GM21390 (cell line): ENCODE results near the gene RPP25.

Source experiments
- ATAC-seq: cut with Tn5 transposase; IDR thresholded peaks from one replicate; pipeline ENCODE4 v1.9.1; 2021; ENCODE audit not compliant: unreplicated experiment

RPP25 gene, protein sequence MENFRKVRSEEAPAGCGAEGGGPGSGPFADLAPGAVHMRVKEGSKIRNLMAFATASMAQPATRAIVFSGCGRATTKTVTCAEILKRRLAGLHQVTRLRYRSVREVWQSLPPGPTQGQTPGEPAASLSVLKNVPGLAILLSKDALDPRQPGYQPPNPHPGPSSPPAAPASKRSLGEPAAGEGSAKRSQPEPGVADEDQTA

DNA sequence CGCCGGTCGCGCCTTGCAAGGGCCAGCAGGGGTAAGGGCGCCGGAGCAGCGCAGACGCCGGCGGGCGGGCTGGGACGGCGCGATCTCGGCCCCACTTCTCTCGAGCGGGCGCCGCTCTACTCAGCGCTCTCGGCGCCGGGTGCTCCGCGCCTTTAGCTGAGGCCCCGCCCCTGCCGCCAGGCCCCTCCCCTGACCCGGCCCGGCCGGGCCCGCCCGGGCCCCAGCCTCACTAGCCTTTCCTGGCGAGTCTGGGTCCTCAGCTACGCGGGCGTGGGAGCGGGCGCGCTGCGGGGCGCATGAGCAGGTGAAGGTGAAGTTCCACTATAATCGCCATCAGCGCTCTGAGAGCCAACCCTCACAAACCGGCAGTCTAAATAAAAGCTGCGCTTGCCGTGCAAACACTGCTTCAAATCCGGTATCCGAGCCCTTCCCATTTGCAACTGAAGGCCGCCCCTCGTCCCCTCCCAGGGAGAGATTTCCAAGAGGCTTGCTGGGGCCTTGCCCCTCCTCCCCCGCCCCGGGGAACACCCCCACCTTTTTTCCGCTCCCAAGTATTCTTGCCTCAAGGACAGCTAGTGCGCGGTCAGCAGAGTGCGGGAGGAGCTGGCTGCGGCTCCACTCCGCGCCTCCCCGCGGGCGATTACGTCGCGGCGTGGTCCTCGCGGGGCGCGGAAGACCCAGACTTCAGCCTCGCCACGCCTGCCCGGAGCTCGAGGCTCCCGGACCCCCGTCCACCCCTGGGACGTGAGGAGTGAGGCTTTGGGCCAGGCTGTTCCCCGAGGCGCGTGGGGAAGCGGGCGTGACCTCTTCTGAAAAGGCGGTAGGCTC, at the start of gene RPP25:
Gene RPP25, minus strand, starts transcription at position 125 of the 828 bp plus-strand sequence. CDS start 189 bp downstream, outside the sequence.
- ATAC-seq = peak; percentile 83

DNA sequence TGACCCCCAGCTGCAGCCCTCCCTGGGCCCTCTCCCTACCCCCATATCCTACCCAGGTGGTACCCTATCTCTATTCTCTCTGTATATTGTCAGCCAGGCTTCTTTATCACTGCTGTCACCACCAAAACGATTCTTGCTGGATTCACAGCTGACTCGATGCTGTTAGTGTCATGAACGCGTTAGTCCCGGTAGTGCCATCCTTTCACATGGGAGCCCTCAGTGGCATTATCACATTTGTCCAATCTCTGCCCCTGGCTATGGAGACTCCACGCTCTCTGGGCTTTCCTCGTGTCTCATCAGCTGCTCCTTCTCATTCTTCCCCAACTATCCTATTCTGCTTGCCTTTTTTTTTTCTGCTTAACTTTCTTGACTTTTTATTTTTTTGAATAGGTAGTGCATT, 45.8 kb upstream of the RPP25 start:
- ATAC-seq = no peak

DNA sequence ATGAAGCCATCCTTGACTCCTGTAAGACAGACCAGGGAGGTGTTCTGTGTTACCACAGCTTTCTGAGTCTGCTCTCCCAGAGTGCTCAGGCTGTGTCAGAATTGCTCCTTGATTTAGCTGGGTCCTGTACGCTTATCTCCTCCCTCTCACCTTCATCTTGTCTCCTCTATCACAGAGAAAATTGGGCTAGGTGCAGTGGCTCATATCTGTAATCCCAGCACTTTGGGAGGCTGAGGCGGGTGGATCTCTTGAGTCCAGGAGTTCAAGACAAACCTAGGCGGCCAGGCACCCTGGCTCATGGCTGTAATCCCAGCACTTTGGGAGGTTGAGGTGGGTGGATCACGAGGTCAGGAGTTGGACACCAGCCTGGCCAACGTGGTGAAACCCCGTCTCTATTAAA, 44.7 kb upstream of the RPP25 start:
- no peak for ATAC-seq

DNA sequence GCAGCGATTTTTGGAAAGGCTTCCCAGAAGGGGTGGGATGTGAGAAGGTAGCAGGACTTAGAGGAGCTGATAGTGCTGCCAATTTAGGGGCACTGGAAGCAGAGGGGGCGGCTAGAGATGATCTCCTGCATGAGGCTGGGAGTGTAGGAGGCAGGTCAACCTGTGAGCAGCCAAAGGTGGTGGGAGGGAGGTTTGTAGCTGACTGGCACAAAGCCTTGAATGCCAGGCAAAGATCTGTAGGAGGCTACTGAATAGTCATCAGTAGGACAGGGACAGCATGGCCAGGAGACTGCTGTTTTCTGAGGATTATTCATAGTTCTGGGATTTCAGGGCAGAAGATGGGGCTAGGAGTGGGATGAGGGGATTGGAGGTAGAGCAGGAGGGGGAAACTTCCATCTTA, 41.0 kb upstream of the RPP25 start:
- ATAC-seq = no peak

DNA sequence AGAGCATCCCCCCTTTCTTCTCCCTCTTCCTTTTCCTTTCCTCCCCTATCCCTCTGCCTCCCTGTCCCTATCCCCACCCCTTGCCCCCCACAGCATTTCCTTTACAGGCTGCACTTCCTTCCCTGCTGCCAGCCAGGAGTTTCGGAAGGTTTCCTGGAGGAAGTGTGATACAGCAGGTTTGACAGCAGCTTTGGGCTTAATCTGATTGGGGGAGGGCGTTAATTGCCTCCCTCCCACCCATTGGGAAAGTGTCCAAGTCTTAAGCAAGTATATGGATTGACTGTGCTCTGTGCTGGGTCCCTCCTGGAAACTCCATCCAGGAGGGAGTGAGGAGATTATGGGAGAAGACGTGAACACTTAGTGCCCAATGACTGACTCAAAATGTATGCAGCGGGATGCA, 40.6 kb upstream of the RPP25 start:
- no peak for ATAC-seq

DNA sequence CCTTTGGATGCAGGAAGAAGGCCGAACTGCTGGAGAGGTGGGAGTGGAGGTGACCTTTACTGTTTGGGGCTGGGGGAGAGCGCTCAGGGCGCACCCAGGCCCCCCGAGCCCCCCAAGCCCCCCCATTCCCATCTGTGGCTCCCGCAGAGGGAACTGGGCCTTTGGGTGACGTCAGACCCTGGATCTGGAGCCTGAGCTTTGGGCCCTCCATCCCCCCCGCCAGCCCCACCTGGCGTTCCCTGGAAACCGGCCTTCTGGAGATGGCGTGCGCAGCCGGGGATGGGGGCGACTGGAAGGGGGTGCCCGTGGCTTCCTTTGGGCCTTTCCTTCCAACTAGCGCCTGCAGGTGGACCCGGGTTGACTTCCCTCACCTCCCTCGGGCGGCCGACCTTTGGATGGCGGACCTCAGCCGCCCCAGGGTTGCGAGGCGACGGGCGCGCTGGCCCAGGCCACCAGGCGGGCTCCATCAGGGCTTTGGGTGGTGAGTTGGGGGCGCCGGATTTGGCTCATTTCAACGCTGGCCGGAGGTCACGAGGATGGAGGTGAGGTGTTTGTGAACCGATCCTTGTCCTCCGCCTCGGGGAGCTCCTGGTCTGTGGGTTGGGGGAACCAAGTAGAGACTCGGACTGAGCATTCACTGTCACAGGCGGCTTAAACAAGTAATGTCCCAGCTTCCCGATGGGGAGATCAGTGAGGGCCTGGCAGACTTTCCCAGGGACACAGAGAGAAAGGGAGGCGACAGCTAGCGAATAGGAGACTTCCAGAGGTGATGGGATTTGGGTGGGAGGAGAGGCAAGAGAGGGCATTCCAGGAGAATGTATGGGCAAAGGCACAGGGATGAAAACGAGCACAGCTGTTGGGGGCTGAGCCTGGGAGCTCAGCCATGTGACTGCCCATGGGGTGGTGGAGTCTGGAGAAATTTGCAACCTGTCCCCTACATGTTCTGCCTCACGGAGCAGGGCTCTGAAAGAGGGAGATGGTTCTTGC, 39.5 kb upstream of the RPP25 start:
- ATAC-seq = no peak

DNA sequence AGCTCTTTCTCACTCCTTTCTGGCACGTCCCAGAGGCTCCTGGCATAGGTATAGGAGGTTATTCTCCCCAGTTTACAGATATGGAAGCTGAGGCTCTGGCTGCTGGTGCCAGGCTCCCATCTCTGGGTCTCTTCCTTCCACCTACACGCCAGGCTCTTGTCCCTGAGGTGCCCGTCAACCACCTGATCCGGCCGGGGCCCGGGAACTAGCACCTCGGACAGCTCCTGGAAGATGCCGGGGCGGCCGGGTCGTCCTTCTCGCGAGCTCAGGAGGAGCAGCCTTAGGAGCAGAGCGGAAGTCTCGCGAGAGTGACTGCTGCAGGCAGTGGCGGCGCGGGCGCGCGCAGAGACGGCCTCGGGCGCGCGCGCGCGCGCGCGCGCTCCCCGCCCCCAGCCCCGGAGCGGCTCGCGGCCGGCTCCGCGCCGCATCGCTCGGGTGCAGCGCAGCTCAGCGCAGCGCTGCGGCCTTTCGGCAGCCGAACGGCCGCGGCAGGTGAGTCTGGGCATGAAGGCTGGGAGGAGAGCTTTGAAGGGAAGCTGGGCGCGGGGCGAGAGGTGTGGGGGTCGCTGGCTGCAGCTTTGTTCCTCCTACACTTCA, 38.7 kb upstream of the RPP25 start, which contains the start of gene SCAMP5:
Gene SCAMP5, plus strand, starts transcription at position 382 of the 597 bp plus-strand sequence. CDS start 16,277 bp downstream, outside the sequence.
- no peak for ATAC-seq

DNA sequence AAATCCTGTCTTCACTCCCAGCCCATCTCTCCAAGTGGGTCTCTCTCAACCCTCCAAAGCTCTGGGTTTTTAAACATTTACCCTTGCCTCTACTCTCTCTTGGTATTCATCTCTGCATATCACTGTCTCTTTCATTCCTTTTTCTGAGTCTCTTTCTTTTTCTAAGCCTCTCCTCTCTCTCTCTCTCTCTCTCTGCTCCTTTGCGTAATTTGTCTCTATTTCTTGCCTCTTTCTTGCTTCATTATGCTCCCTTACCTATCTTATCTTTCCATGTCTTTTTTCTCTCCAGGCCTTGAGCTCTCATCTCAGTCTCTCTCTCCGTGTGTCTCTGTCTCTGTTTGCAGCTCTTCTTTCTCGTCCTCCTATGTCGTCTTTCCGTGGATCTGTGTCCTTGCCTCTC, 38.1 kb upstream of the RPP25 start:
- ATAC-seq = no peak

DNA sequence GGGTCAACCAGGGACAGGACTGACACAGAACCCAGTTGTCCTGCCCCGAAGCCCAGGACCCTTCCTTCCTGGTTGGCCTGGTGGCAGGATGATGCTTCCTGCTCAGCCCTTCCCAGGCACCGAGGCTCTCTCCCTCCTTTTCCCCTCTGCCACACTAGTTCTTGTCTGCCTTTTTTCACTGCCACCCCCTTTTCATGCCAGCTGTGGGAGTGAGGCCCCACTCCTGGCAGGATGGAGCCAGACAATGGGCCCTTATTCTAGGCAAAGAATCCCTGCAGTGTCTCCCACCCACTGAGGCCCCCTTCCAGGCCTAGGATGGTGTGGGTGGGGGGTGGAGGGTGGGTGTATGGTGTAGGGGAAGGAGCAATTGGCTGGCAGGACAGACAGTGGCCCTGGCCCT, 37.7 kb upstream of the RPP25 start:
- ATAC-seq = no peak

DNA sequence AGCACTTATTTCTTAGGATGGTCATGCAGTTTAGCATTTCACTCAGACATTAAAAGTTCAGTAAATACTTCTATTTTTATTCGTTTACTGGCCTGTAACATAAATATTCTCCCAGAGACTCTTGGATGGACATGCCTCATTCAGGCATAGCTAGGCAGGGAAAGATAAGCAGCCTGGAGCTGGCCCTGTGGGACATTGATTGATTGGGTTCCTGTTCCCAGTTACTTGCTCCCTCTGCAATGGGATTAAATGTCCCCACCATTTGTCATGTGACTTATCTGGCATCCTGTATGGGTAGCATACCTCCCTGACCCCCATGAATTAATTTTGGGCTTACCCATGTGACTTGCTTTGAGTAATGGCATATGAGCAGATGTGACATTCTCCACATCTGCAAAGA, 36.0 kb upstream of the RPP25 start:
- ATAC-seq = no peak

DNA sequence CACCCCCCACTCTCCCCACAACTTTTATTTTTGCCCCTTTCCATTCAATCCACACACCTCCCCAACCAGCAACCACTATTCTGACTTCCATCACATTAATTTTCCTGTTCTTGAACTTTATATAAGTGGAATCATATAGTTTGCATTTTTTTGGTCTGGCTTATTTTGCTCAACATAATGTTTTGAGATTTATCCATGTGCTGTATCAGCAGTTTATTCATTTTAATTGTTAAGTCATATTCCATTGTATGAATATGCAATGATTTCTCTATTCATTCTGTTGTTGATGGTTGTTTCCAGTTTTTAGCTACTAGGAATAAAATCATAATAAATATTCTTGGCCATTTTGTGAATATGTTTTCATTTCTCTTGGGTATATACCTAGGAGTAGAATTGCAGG, 33.0 kb upstream of the RPP25 start:
- no peak for ATAC-seq

DNA sequence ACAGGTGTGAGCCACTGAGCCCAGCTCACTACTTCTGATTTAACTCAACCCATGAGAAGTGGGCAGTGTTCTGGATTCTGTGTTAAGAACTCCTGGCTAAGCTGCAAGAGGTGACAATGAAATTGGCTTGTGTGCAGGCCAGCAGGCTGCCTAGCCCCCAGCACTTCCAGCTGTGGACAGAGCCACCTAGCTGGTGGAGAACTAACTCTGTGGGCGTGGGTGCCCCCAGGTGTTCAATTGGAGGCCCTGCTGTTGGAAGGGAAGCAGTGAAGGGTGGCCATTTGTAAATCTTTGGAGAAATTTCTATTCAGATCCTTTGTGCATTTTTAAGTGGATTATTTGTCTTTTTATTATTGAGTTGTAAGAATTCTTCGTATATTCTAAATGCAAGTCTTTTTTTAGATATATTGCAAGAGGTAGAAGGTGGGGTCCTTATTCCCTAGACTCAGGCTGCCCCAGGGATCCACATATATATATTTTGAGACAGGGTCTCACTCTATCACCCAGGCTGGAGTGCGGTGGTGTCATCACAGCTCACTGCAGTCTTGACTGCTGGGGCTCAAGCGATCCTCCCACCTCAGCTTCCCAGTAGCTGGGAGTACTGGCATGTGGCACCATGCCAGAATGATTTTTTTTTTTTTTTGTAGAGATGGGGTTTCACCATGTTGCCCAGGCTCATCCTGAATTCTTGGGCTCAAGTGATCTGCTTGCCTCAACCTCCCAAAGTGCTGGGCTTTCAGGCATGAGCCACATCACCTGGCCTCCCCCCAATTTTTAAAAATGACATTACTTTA, 31.6 kb upstream of the RPP25 start:
- no peak for ATAC-seq

DNA sequence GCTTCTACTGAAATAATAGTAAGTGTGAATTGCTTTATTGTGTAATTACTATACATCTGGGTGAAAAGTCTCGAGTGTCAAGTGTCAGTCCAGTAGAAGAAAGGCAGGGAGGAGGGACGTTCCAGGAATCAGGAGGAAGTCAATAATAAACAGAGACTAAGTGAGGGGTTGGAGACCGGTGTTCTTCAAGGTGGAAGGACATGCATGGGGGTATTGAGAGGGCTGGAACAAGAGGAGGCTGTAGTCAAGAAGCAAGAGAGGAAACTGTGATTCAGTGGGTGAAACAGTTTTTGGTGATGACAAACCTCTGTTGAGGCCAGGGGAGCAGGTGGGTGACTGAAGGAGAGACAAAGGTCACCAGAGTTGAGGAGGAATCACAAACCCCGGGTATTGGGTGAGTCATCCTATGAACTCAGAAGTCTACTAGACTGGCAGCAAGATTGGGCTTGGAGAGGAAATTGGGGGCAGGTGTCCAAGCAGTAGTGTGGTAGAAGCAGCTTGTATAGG, 27.2 kb upstream of the RPP25 start:
- no peak for ATAC-seq

DNA sequence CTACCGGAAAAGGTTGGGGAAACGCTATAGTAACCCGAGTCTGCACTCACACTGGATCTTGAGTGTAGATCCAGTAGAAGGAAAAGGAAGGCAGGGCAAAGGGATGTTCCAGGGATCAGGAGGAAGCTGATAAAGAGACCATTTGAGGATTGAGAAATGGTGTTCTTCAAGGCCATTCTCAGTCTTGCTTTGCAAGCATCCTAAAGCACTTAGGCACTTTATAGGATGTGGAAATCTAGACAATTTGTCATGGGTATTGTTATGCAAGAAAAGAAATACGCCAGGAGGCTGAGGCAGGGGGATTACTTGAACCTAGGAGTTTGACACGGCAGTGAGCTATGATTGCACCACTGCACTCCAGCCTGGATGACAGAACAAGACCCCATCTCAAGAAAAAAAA, 25.6 kb upstream of the RPP25 start:
- no peak for ATAC-seq

DNA sequence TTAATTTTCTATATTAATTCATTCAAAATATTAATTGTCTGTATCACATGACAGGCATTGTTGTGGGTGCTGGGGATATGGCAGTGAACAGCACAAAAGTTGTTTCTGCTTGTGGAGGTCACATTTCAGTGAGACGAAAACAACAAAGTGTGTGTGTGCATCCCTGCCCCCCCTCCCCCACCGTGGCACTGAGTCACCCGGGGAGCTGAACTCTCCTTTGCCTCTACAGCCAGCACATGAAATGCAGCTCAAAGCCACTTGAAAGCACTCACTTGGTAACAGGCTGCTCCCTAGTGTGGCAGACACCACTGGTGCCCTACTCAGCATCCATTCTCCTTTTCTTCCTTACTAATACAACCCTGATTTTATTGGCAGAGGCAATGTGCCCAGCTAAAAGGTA, 21.9 kb upstream of the RPP25 start:
- no peak for ATAC-seq

DNA sequence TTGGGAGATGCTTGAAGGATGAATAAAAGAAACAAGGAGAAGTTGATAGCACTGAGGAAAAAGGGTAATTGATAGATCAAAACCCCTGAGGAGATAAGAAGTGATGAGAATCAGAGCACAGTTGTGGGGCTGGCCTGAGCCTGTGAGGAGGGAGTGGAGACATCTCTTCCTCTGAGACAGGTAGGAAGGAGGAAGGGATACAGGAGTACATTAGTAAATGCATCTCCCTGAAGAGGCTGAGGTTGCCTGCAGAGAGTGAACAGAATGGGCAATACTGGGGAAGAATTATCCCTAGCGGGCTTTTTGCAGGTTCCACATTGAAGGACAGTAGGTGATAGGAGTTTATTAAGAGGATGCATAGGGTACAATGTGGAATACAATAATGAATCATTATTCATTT, 21.5 kb upstream of the RPP25 start:
- ATAC-seq = no peak

DNA sequence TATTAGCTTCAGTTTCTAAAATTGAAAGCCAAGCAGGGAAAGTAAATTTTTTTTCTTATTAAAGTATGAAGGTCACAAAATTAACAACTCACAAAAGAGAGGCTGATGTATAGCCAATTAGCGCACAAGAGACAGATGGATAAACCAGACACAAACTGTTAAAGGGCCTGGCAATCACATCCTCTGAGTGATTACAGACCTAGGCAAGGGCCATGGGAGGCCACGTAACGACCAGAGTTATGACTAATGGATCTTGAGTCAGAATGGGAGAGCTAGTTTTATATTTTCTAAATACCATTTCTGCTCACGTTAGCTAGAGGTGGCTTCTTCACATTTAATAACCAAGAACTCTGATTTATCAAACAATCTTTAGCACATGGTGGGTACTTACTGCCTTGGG, 21.0 kb upstream of the RPP25 start:
- ATAC-seq = no peak

DNA sequence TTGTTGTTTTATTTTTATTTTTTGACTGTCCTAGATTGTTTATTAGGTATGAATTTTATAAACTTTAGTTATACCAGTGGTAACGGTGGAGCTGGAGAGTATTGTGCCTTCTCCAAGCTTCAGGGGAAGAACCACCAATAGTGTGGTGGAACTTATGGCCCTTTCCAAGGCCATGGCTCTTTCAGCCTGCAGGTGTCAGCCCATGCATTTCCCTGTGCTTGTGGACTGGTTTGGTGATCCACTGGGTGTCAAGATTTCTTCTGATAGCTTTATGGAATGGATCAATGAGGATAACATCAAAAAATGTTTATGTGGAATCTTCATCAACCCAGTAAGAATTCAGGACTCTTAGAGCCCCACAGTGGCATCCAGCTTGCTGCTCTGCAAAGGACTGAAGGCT, 19.6 kb upstream of the RPP25 start:
- no peak for ATAC-seq

DNA sequence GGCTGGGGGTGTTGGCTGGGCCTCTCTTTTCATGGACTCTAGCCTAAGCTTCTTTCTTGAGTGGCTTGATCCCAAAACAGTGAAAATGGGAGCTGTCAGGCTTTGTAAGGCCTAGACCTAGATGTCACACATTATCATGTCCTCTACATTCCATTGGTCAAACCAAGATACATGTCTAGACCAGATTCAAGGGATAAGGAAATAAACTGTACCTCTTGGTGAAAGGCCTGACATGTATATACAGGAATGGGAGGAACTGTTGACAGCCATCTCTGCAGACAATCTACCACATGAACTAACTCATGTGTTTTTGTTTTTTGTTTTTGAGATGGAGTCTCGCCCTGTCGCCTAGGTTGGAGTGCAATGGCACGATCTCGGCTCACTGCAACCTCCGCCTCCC, 11.1 kb upstream of the RPP25 start:
- ATAC-seq = no peak

DNA sequence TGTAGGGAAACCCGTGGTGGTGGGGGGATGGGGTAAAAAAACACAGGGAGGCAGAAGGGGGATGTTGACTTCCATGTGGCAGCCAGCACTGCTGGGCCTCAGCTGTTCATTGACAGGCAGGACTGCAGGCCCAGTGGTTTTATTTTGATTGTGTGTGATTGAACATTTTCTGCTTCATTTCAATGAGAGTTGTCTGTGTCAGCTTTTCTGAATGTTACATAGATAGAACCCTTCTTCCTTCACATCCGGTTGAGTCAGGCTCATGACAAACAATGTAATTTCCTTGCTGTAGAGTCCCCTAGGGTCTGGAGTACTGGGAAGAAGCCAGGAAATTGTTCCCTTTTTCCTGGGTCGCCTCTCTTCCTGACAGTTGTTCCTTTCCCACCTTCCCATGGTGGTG, 8.2 kb upstream of the RPP25 start:
- ATAC-seq = no peak
